NK-92 (cell line): ENCODE data around the gene TDO2.
"Not testable (repeated sequence)": the region's sequence is repeated elsewhere in the genome, so short reads cannot be mapped to it uniquely, and the experiment has no call there.

Experiments
- DNase-seq: peaks from one replicate; lab custom pipeline; 2025; ENCODE audit not compliant: unreplicated experiment; lab: John Stamatoyannopoulos, UW

TDO2 gene

GRCh38 chr4:155906554-155907247 is 3.2 kb downstream of the TDO2 start:
- DNase-seq: no peak

- no peak for DNase-seq
Measured at GRCh38 chr4:155907556-155907955, 4.1 kb downstream of the TDO2 start.

- no peak for DNase-seq
Measured at GRCh38 chr4:155908187-155909139, 5.0 kb downstream of the TDO2 start.

- DNase-seq: no peak
Measured at GRCh38 chr4:155909615-155910226, 6.2 kb downstream of the TDO2 start.

- no peak for DNase-seq
Measured at GRCh38 chr4:155911905-155912304, 8.4 kb downstream of the TDO2 start.

- no peak for DNase-seq
Measured at GRCh38 chr4:155914782-155915181, 11.3 kb downstream of the TDO2 start.

- no peak for DNase-seq
Measured at GRCh38 chr4:155921597-155921996, 18.1 kb downstream of the TDO2 start.

GRCh38 chr4:155924637-155925036 is 21.1 kb downstream of the TDO2 start:
- no peak for DNase-seq

- DNase-seq: no peak
Measured at GRCh38 chr4:155929833-155930232, 26.3 kb downstream of the TDO2 start.

GRCh38 chr4:155930330-155930729 is 26.8 kb downstream of the TDO2 start:
- DNase-seq: no peak

GRCh38 chr4:155931634-155932033 is 28.1 kb downstream of the TDO2 start:
- DNase-seq: no peak

- DNase-seq: not testable (repeated sequence)
Measured at GRCh38 chr4:155934634-155935033, 31.1 kb downstream of the TDO2 start.

- no peak for DNase-seq
Measured at GRCh38 chr4:155935389-155935986, 32.0 kb downstream of the TDO2 start.

GRCh38 chr4:155941085-155941790 is 37.7 kb downstream of the TDO2 start:
- DNase-seq: no peak

- no peak for DNase-seq
Measured at GRCh38 chr4:155941820-155942219, 38.3 kb downstream of the TDO2 start.

- no peak for DNase-seq
Measured at GRCh38 chr4:155943605-155944291, 40.3 kb downstream of the TDO2 start.

- no peak for DNase-seq
Measured at GRCh38 chr4:155944516-155944915, 41.0 kb downstream of the TDO2 start.

- no peak for DNase-seq
Measured at GRCh38 chr4:155946486-155946885, 43.0 kb downstream of the TDO2 start.

GRCh38 chr4:155948541-155948940 is 45.0 kb downstream of the TDO2 start:
- no peak for DNase-seq

- no peak for DNase-seq
Measured at GRCh38 chr4:155950461-155950860, 47.0 kb downstream of the TDO2 start.
